ENCODE measurements around the gene LHX5.

LHX5 gene

DNA sequence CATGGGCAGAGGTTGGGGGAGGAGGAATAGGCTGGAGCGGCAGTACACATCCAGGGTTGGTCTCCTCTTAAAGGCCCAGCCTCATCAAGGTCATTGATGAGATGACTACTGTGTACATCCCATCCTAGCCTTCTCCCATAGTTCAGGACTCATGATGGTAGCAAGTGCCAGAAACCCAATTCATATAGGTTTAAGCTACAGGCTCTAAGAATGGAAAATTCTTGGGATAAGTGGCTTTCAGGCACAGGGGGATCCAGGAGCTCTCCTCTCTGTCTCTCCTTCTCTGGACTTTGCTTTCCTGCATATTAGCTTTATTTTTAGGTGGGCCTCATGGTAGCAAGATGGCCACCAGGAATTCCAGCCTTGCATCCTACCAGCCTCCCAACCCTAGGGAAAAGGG lies 43.2 kb downstream of the LHX5 start:
- DNase-seq, result no peak

GRCh38 chr12:113427882-113428281 lies 43.8 kb downstream of the LHX5 start:
- H3K4me3 ChIP-seq (ENCODE audit: insufficient read depth, low read depth, low read length, poor library complexity, severe bottlenecking), result no peak overlapping the region
- H3K27ac ChIP-seq (ENCODE audit: insufficient read depth, low read length, poor library complexity, severe bottlenecking), result no peak overlapping the region

More for the DNA sequence above, 43.2 kb downstream of the LHX5 start:
- Histone ChIP-seq H3K9me3 (ENCODE audit: control insufficient read depth, low read length) (no peaks in the 10 kb centered on the region), H3K27ac (ENCODE audit: insufficient read depth, low read length, poor library complexity, severe bottlenecking) (no peak overlapping the region), H3K27me3 (replicated peaks; ENCODE audit: control insufficient read depth, insufficient read depth, low read length, poor library complexity, severe bottlenecking) (no peaks in the 10 kb centered on the region), H3K4me1 (ENCODE audit: control insufficient read depth, insufficient read depth, low read length, poor library complexity, severe bottlenecking) (no peaks in the 10 kb centered on the region), H3K4me3 (ENCODE audit: insufficient read depth, low read depth, low read length, poor library complexity, severe bottlenecking) (no peak overlapping the region), H3K36me3 (ENCODE audit: control insufficient read depth, insufficient read depth, low read length) (no peaks in the 10 kb centered on the region)

GRCh38 chr12:113425960-113426453 lies 45.7 kb downstream of the LHX5 start:
- no peaks in the 10 kb centered on the region for H3K27me3 ChIP-seq (replicated peaks; ENCODE audit: control insufficient read depth, insufficient read depth, low read length, poor library complexity, severe bottlenecking)
- H3K27ac ChIP-seq (ENCODE audit: insufficient read depth, low read length, poor library complexity, severe bottlenecking), result no peak overlapping the region
- no peaks in the 10 kb centered on the region for H3K36me3 ChIP-seq (ENCODE audit: control insufficient read depth, insufficient read depth, low read length)
- no peaks in the 10 kb centered on the region for H3K4me1 ChIP-seq (ENCODE audit: control insufficient read depth, insufficient read depth, low read length, poor library complexity, severe bottlenecking)
- no peak for DNase-seq
- H3K9me3 ChIP-seq (ENCODE audit: control insufficient read depth, low read length), result no peaks in the 10 kb centered on the region
- no peak overlapping the region for H3K4me3 ChIP-seq (ENCODE audit: insufficient read depth, low read depth, low read length, poor library complexity, severe bottlenecking)

More at GRCh38 chr12:113427882-113428281, 43.8 kb downstream of the LHX5 start:
- Histone ChIP-seq H3K27me3 (replicated peaks; ENCODE audit: control insufficient read depth, insufficient read depth, low read length, poor library complexity, severe bottlenecking) (no peaks in the 10 kb centered on the region), H3K9me3 (ENCODE audit: control insufficient read depth, low read length) (no peaks in the 10 kb centered on the region), H3K4me1 (ENCODE audit: control insufficient read depth, insufficient read depth, low read length, poor library complexity, severe bottlenecking) (no peaks in the 10 kb centered on the region), H3K36me3 (ENCODE audit: control insufficient read depth, insufficient read depth, low read length) (no peaks in the 10 kb centered on the region)
- DNase-seq, result no peak

DNA sequence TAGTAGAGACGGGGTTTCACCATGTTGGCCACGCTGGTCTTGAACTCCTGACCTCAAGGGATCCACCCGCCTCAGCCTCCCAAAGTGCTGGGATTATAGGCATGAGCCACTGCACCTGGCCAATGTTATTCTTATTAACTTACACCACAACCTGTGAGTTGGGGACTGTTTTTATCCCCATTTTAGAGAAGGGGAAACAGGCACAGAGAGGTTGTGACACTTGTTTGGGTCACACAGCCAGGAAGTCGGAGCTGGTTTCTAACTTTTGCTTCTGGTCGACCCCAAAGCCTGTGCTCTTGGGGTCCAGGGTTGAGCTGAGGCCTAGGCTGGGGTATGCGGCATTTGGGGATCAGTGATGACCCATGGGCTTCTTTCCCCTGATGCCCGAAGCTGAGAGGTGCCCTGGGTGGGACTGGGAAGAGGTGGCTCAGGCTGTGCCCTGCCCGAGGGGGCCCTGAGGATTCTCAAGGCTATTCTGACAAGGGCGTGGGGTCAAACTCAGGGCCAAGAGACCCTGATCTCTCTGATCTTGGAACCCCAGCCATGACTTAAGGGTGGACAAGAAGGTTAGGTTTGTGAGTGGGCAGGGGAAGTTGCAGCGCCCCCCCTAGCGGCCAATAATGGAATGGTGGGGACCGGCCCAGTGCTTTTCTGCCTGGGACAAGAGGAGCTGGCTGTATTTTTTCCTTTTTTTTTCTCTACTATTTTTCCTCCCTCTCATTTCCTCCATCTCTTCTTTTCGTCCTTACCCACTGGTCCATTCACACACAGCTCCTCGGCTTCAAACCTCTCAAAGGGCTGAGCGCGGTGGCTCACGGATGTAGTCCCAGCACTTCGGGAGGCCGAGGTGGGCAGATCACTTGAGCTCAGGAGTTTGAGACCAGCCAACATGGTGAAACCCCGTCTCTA lies 46.5 kb downstream of the LHX5 start:
- Histone ChIP-seq H3K4me1 (ENCODE audit: control insufficient read depth, insufficient read depth, low read length, poor library complexity, severe bottlenecking) (no peaks in the 10 kb centered on the region), H3K4me3 (ENCODE audit: insufficient read depth, low read depth, low read length, poor library complexity, severe bottlenecking) (no peak overlapping the region), H3K36me3 (ENCODE audit: control insufficient read depth, insufficient read depth, low read length) (no peaks in the 10 kb centered on the region), H3K9me3 (ENCODE audit: control insufficient read depth, low read length) (no peaks in the 10 kb centered on the region), H3K27ac (ENCODE audit: insufficient read depth, low read length, poor library complexity, severe bottlenecking) (no peak overlapping the region), H3K27me3 (replicated peaks; ENCODE audit: control insufficient read depth, insufficient read depth, low read length, poor library complexity, severe bottlenecking) (no peaks in the 10 kb centered on the region)
- DNase-seq, result peak in 2 of 3 donors; percentile 4 to 22

DNA sequence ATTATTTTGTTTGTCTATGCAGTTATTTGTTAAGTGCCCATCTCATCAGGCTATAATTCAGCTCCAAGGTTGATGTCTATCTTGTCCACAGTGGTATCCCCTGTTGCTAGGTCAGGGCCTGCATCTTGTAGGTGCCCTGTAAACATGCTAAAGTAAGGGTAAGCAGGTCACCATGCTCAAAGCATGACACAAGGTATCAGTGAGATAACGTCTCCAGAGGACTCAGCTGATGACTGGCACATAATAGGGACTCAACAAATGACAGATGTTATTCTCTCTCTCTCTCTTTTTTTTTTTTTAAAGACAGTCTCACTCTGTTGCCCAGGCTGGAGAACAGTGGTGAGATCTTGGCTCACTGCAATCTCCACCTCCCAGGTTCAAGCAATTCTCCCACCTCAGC lies 47.2 kb downstream of the LHX5 start:
- Histone ChIP-seq H3K27ac (ENCODE audit: insufficient read depth, low read length, poor library complexity, severe bottlenecking) (no peak overlapping the region), H3K4me3 (ENCODE audit: insufficient read depth, low read depth, low read length, poor library complexity, severe bottlenecking) (no peak overlapping the region), H3K27me3 (replicated peaks; ENCODE audit: control insufficient read depth, insufficient read depth, low read length, poor library complexity, severe bottlenecking) (no peaks in the 10 kb centered on the region), H3K4me1 (ENCODE audit: control insufficient read depth, insufficient read depth, low read length, poor library complexity, severe bottlenecking) (no peaks in the 10 kb centered on the region), H3K9me3 (ENCODE audit: control insufficient read depth, low read length) (no peaks in the 10 kb centered on the region), H3K36me3 (ENCODE audit: control insufficient read depth, insufficient read depth, low read length) (no peaks in the 10 kb centered on the region)
- DNase-seq, result no peak

DNA sequence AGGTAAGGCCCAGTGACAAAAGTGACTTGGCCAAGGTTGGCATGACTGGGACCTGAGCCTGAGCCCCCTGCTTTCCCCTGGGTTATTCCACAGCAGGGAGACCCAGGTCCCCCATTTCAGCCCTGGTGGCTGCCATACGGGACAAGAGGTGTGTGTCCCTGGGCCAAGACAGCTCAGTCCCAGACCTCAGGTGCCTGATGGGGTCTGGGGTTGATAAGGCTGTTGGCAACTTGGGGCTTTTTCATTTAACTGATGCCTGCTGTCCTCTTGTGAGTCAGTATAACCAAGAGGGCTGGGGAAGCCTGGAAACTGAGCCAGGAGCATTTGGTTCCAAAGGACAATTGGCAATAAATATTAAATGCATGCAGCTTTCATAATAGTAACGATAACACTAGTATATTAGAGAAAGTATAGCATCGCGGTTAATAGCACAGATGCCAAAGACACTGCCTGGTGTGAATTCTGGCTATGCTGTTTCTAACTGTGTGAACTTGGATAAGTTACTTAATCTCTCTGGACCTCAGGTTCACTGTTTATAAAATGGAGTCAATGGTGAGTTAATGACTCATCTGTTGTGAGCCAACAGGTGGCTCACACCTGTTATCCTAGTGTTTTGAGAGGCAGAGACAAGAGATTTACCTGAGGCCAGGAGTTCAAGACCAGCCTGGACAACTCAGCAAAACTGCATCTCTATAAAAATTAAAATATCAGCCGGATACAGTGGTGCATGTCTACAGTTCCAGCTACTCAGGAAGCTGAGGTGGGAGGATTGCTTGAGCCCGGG lies 48.6 kb downstream of the LHX5 start:
- no peaks in the 10 kb centered on the region for H3K4me1 ChIP-seq (ENCODE audit: control insufficient read depth, insufficient read depth, low read length, poor library complexity, severe bottlenecking)
- no peaks in the 10 kb centered on the region for H3K9me3 ChIP-seq (ENCODE audit: control insufficient read depth, low read length)
- no peaks in the 10 kb centered on the region for H3K36me3 ChIP-seq (ENCODE audit: control insufficient read depth, insufficient read depth, low read length)
- no peak overlapping the region for H3K4me3 ChIP-seq (ENCODE audit: insufficient read depth, low read depth, low read length, poor library complexity, severe bottlenecking)
- H3K27ac ChIP-seq (ENCODE audit: insufficient read depth, low read length, poor library complexity, severe bottlenecking), result no peak overlapping the region
- no peak for DNase-seq
- H3K27me3 ChIP-seq (replicated peaks; ENCODE audit: control insufficient read depth, insufficient read depth, low read length, poor library complexity, severe bottlenecking), result no peaks in the 10 kb centered on the region

DNA sequence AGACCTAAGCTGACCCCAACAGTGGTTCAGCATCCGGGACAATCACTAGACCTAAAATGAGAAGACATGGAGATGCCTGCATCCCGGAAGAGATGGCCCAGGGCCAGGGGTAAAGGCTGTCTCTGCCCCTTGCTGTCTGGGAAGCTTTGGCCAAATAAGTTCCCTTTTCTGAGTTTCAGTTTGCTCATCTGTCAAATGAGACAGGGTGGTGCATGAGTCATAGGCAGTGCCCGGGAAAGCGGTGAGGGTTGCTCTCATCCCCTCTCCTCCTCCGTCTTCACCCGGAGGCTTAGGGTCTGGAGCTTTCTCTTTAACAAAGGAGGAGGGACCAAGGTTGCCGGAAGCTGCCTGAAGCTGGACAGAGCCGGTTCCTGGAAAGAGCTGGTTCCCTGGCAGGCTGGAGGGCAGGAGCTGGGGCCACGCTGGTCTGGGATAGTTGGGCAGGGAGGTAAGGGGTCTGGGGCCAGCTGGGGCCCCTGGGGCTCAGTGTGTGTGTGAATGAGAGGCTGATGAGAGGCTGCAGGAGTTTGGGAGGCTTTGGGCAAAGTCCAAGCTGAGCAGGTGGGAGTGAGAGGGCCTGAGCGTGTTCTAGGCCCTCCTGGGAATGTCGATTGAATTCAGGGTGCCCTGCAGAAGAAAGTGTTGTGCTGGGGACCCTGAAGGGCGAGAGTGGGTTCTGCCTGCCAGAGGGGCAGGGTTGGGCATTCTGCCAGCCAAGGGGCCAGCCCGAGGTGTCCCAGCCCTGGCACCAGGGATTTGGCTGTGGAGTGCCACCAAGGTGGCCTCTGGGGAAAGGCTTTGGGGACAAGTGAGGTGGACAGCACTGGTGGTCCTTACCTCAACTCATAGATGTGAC lies 49.4 kb downstream of the LHX5 start, which contains the start of gene SDSL:
Gene SDSL (plus strand): TSS at position 351 of the 856 bp plus-strand sequence. CDS start 5,603 bp downstream, outside the sequence.
- Histone ChIP-seq H3K9me3 (ENCODE audit: control insufficient read depth, low read length) (no peaks in the 10 kb centered on the region), H3K27me3 (replicated peaks; ENCODE audit: control insufficient read depth, insufficient read depth, low read length, poor library complexity, severe bottlenecking) (no peaks in the 10 kb centered on the region), H3K27ac (ENCODE audit: insufficient read depth, low read length, poor library complexity, severe bottlenecking) (no peak within 1 kb of the TSS), H3K4me1 (ENCODE audit: control insufficient read depth, insufficient read depth, low read length, poor library complexity, severe bottlenecking) (no peaks in the 10 kb centered on the region), H3K36me3 (ENCODE audit: control insufficient read depth, insufficient read depth, low read length) (no peaks in the 10 kb centered on the region), H3K4me3 (ENCODE audit: insufficient read depth, low read depth, low read length, poor library complexity, severe bottlenecking) (no peak within 1 kb of the TSS)
- no peak for DNase-seq

- Histone ChIP-seq H3K4me3 (ENCODE audit: insufficient read depth, low read depth, low read length, poor library complexity, severe bottlenecking) (no peak overlapping the region), H3K36me3 (ENCODE audit: control insufficient read depth, insufficient read depth, low read length) (no peaks in the 10 kb centered on the region), H3K27me3 (replicated peaks; ENCODE audit: control insufficient read depth, insufficient read depth, low read length, poor library complexity, severe bottlenecking) (no peaks in the 10 kb centered on the region), H3K27ac (ENCODE audit: insufficient read depth, low read length, poor library complexity, severe bottlenecking) (no peak overlapping the region), H3K9me3 (ENCODE audit: control insufficient read depth, low read length) (no peaks in the 10 kb centered on the region), H3K4me1 (ENCODE audit: control insufficient read depth, insufficient read depth, low read length, poor library complexity, severe bottlenecking) (no peaks in the 10 kb centered on the region)
- no peak for DNase-seq
Measured at GRCh38 chr12:113420996-113421595, 50.6 kb downstream of the LHX5 start.

GRCh38 chr12:113418213-113418879 lies 53.3 kb downstream of the LHX5 start:
- no peak for DNase-seq
- Histone ChIP-seq H3K27me3 (replicated peaks; ENCODE audit: control insufficient read depth, insufficient read depth, low read length, poor library complexity, severe bottlenecking) (no peaks in the 10 kb centered on the region), H3K4me3 (ENCODE audit: insufficient read depth, low read depth, low read length, poor library complexity, severe bottlenecking) (no peak overlapping the region), H3K27ac (ENCODE audit: insufficient read depth, low read length, poor library complexity, severe bottlenecking) (no peak overlapping the region), H3K36me3 (ENCODE audit: control insufficient read depth, insufficient read depth, low read length) (no peaks in the 10 kb centered on the region), H3K9me3 (ENCODE audit: control insufficient read depth, low read length) (no peaks in the 10 kb centered on the region), H3K4me1 (ENCODE audit: control insufficient read depth, insufficient read depth, low read length, poor library complexity, severe bottlenecking) (no peaks in the 10 kb centered on the region)
